Mesothelial cell of epicardium (in vitro differentiated cells): ENCODE measurements around the gene TSPAN4. TPM values are rescaled to one million over a fixed set of nuclear protein-coding genes. Genes with fewer than 3 reads are reported as not detected.

Experiments used
- DNase-seq, 2 experiments: peaks; one replicate each; pipeline ENCODE4 v3.0.0; 2021; ENCODE audit warnings: low spot score in 2 of 2; ENCODE audit not compliant: unreplicated experiment in 2 of 2
- H3K27ac Mint-ChIP-seq: 2 replicates; pipeline ENCODE4 v1.8.0; 2021; ENCODE audit warnings: mixed read lengths
- H3K27me3 Mint-ChIP-seq: 2 replicates; pipeline ENCODE4 v1.8.0; 2021; ENCODE audit warnings: low read depth, mixed read lengths
- H3K36me3 Mint-ChIP-seq: 2 replicates; pipeline ENCODE4 v1.8.0; 2021; ENCODE audit warnings: mixed read lengths
- H3K4me1 Mint-ChIP-seq: 2 replicates; pipeline ENCODE4 v1.8.0; 2021; ENCODE audit warnings: mixed read lengths
- H3K4me3 Mint-ChIP-seq: 2 replicates; pipeline ENCODE4 v1.8.0; 2021; ENCODE audit warnings: mild to moderate bottlenecking, moderate library complexity, mixed read lengths
- H3K9me3 Mint-ChIP-seq: 2 replicates; pipeline ENCODE4 v1.8.0; 2021; ENCODE audit warnings: mixed read lengths
- total RNA-seq: library from RNA; stranded (reverse); gene quantifications from 3 replicates; pipeline ENCODE4 v1.2.1, GENCODE V29; 2021
- TF ChIP-seq, protein P1 (sequence below): fragments of 200-600 bp; sonication (generic); IDR thresholded peaks from one replicate; pipeline ENCODE4 v1.5.0; 2021; ENCODE audit warnings: antibody characterized with exemption; ENCODE audit not compliant: unreplicated experiment

Gene TSPAN4
- total RNA-seq, 1 donor from 2014 or later = 94.1 TPM

DNA sequence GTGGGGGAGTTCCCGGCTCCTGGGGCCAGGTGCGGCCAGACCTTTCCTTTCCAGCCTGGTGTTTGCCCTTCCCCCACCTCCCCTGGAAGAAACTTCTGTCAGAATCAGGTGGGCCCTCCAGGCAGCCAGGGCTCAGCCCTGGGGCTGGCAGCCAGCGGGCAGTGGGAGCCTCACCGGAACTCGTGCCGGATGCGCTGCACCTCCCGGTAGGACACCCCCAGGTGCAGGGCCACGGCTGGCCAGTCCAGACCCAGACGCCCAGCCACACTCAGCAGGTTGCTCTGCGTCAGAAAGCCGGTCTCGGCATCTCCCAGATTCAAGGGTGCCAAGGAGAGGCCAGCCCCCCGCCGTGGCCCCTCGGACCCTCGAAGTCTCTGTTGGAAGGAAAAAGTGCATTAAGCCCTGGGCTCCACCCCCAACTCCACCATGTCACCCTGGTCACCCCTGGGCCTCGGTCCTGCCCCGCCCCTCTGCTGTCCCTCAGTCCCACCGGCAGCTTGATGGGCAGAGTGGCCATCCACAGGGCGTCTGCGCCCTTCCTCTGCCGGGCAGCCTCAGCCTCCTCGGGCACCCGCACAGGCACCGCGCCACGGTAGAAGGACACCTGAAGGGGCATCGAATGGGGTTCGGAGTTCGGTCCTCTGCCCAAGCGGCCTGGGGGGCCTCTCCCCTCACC lies 42.9 kb upstream of the TSPAN4 start:
- Mint-ChIP-seq H3K4me1 (peaks cover 22% of the 10 kb centered on the region), H3K27ac (no peak overlapping the region), H3K27me3 (no peaks in the 10 kb centered on the region), H3K9me3 (no peaks in the 10 kb centered on the region), H3K36me3 (no peaks in the 10 kb centered on the region), H3K4me3 (peak overlapping the region; percentile 6)
- DNase-seq = no peak
- TF ChIP-seq, protein P1, sequence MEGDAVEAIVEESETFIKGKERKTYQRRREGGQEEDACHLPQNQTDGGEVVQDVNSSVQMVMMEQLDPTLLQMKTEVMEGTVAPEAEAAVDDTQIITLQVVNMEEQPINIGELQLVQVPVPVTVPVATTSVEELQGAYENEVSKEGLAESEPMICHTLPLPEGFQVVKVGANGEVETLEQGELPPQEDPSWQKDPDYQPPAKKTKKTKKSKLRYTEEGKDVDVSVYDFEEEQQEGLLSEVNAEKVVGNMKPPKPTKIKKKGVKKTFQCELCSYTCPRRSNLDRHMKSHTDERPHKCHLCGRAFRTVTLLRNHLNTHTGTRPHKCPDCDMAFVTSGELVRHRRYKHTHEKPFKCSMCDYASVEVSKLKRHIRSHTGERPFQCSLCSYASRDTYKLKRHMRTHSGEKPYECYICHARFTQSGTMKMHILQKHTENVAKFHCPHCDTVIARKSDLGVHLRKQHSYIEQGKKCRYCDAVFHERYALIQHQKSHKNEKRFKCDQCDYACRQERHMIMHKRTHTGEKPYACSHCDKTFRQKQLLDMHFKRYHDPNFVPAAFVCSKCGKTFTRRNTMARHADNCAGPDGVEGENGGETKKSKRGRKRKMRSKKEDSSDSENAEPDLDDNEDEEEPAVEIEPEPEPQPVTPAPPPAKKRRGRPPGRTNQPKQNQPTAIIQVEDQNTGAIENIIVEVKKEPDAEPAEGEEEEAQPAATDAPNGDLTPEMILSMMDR = no peak

DNA sequence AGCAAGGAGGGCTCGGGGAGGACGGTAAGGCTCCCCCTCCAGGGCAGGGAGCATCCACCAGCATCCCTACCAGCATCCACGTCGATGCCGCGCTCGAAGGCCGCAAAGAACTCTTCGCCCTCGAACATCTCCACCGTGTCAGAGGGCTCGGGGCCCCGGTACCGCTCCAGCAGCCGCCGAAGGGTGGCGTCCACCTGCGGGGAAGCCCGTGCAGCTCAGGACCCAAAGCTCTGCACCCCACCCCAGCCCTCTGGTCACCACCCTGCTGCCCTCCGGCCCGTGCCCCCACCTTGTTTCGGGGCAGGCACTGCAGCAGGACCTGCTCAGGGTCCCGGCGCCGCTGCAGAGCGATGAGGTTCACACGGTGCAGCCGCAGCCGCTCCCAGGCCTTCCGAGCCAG lies 42.2 kb upstream of the TSPAN4 start:
- H3K27ac Mint-ChIP-seq = no peak overlapping the region
- no peaks in the 10 kb centered on the region for H3K27me3 Mint-ChIP-seq
- H3K4me3 Mint-ChIP-seq = no peak overlapping the region
- no peaks in the 10 kb centered on the region for H3K36me3 Mint-ChIP-seq
- DNase-seq = no peak
- H3K9me3 Mint-ChIP-seq = no peaks in the 10 kb centered on the region
- TF ChIP-seq, protein P1 = no peak
- peaks cover 22% of the 10 kb centered on the region for H3K4me1 Mint-ChIP-seq

DNA sequence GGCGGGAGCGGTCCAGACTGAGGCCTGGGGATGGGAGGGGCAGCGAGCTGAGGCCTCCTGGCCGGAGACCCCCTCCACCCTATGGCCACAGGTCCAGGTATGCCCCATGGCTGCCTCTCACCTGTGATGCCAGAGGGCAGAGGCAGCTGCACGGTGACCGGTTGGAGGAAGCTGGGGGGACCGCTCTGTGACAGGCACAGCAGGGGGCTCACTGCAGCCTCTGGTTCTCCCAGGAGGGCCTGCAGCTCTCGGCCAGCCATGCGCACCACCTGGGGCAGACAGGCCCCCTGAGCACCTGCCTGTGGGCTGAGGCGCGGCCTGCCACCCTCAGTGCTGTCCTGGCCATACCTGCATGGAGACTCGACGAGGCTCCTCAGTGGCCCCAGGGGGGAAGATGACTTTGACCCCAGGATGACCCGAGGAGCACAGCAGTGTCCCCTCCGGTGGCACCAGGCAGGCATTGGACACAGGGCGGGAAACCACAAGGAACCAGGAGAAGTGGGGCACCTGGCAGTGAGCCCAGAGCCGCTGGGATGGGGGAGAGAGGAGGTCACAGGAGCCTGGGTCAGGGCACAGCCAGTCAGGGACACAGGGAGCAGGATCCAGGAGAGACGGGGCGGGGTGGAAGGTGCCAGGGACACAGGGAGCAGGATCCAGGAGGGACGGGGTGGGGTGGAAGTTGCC lies 41.4 kb upstream of the TSPAN4 start:
- Mint-ChIP-seq H3K9me3 (no peaks in the 10 kb centered on the region), H3K4me3 (no peak overlapping the region), H3K27me3 (no peaks in the 10 kb centered on the region), H3K36me3 (no peaks in the 10 kb centered on the region), H3K27ac (no peak overlapping the region), H3K4me1 (peaks cover 17% of the 10 kb centered on the region)
- no peak for DNase-seq
- TF ChIP-seq, protein P1 = no peak

DNA sequence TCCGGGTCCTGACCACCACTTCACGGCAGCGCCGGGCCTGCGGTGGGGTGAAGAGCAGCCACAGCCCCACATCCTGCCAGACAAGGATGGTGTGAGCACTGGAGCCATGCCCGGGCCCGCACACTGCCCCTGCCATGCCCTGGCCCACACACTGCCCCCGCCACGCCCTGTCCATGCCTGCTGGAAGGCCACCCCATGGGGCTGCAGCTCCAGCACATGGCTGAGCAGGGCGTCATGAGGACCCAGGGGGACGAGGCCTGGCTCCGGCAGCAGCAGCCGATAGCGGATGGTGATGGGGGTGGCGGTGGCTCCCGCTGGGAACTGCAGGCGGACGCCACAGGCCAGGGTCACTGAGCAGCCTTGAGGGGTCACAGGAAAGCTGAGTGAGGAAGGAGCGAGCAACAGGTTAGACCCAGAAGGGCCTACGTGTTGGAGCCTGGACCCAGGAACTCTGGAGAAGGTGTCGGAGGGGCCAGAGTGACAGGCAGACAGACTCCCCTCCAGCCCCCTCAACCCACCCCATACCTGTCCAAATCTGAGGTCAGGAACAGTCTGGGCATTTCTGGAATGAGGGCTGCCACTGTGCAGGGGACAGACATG lies 40.5 kb upstream of the TSPAN4 start:
- TF ChIP-seq, protein P1 = no peak
- no peak for DNase-seq
- Mint-ChIP-seq H3K4me1 (peaks cover 10% of the 10 kb centered on the region), H3K27ac (no peak overlapping the region), H3K4me3 (no peak overlapping the region), H3K9me3 (no peaks in the 10 kb centered on the region), H3K36me3 (no peaks in the 10 kb centered on the region), H3K27me3 (no peaks in the 10 kb centered on the region)

DNA sequence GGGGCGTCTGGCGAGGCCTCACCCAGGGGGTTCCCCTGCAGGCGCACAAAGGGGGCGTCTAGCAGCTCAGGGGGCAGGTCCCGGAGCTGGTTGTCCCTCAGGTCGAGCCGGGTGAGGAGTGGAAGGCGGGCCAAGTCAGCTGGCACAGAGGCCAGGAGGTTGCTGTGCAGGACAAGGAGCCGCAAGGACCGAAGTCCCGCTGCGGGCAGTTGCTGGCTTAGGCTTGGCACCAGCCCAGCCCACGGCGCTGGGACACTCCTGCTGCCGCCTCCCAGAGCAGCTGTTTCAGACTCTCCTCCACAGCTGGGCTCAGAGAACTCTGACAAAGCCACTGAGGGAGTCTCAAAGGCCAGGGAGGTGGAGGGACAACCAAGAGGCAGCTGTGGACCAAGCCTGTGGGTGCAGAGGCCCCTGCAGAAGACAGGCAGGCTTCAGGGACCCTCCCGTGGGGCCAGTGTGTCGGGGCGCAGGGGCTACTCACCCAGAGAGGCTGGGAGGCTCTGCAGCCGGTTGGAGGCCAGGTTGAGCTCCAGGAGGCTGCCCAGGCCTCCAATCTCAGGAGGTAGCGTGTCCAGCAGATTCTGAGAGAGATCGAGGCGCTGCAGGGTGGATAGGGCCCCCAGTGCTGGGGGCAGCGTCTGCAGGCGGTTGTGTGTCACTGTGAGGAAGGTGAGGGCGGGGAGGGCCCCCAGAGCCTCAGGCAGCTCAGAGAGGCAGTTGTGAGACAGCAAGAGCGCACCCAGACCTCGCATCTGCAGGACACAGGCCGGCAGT lies 39.8 kb upstream of the TSPAN4 start:
- no peaks in the 10 kb centered on the region for H3K36me3 Mint-ChIP-seq
- H3K9me3 Mint-ChIP-seq = no peaks in the 10 kb centered on the region
- TF ChIP-seq, protein P1 = no peak
- H3K4me1 Mint-ChIP-seq = peaks cover 12% of the 10 kb centered on the region
- no peaks in the 10 kb centered on the region for H3K27me3 Mint-ChIP-seq
- no peak for DNase-seq
- H3K4me3 Mint-ChIP-seq = peak overlapping the region; percentile 42
- H3K27ac Mint-ChIP-seq = no peak overlapping the region
